CD4-positive, CD25-positive, alpha-beta regulatory T cell (primary cell): ENCODE results near the gene ZMYND15. TPM values are rescaled to one million over a fixed set of nuclear protein-coding genes. Genes with fewer than 3 reads are reported as not detected.
A peak's percentile ranks its signal among the peaks of the same experiment; 100 is the strongest.

Experiments
- ATAC-seq, 2 donors: fragments of 150-1000 bp; cut with Tn5 transposase; one replicate each; pipeline ENCODE4 v1.10.0; 2021; ENCODE audit warnings: low read depth in 2 of 2, moderate number of reproducible peaks in 2 of 2, moderate library complexity in 1 of 2
- DNase-seq, 3 donors: peaks; one replicate each; pipeline versions ENCODE4 v3.0.0 to v3.0.0-alpha.2; 2012 to 2022; ENCODE audit warnings: mixed read lengths in 1 of 3
- H3K27ac ChIP-seq: one replicate; pipeline ENCODE4 v1.7.0; 2013; ENCODE audit warnings: mild to moderate bottlenecking, low read length; ENCODE audit not compliant: insufficient read depth, poor library complexity, severe bottlenecking
- H3K27me3 ChIP-seq: one replicate; pipeline ENCODE4 v1.7.0; 2013; ENCODE audit warnings: low read length; ENCODE audit not compliant: control insufficient read depth, insufficient read depth
- H3K36me3 ChIP-seq: one replicate; pipeline ENCODE4 v1.7.0; 2013; ENCODE audit warnings: mild to moderate bottlenecking, low read length, moderate library complexity; ENCODE audit not compliant: control insufficient read depth, insufficient read depth
- H3K4me1 ChIP-seq: 2 replicates; pipeline ENCODE4 v1.7.0; 2013; ENCODE audit warnings: mild to moderate bottlenecking, low read length; ENCODE audit not compliant: insufficient read depth, control insufficient read depth, poor library complexity, severe bottlenecking
- H3K4me3 ChIP-seq: one replicate; pipeline ENCODE4 v1.7.0; 2013; ENCODE audit warnings: low read depth, mild to moderate bottlenecking, low read length, moderate library complexity
- H3K9me3 ChIP-seq, 2 experiments: 1 replicate in 1 of 2; 2 replicates in 1 of 2; pipeline ENCODE4 v1.7.0; 2013; ENCODE audit warnings: low read length in 2 of 2, mild to moderate bottlenecking in 1 of 2, moderate library complexity in 1 of 2; ENCODE audit not compliant: control insufficient read depth in 2 of 2
- H3K27ac Mint-ChIP-seq, 3 donors: one replicate each; pipeline ENCODE4 v1.8.0; 2020 to 2022; ENCODE audit warnings: mild to moderate bottlenecking in 3 of 3, mixed read lengths in 3 of 3, moderate library complexity in 2 of 3
- H3K27me3 Mint-ChIP-seq: one replicate; pipeline ENCODE4 v1.8.0; 2022; ENCODE audit warnings: mild to moderate bottlenecking, mixed read lengths
- H3K36me3 Mint-ChIP-seq: one replicate; pipeline ENCODE4 v1.8.0; 2020; ENCODE audit warnings: mixed read lengths
- H3K4me1 Mint-ChIP-seq, 4 donors: one replicate each; pipeline ENCODE4 v1.8.0; 2020 to 2022; ENCODE audit warnings: mixed read lengths in 4 of 4, mild to moderate bottlenecking in 1 of 4
- H3K4me3 Mint-ChIP-seq, 4 donors: one replicate each; pipeline ENCODE4 v1.8.0; 2020 to 2022; ENCODE audit warnings: mild to moderate bottlenecking in 4 of 4, mixed read lengths in 4 of 4, moderate library complexity in 3 of 4
- H3K9me3 Mint-ChIP-seq, 7 donors: one replicate each; pipeline ENCODE4 v1.8.0; 2020 to 2022; ENCODE audit warnings: mixed read lengths in 7 of 7, mild to moderate bottlenecking in 3 of 7, moderate library complexity in 2 of 7
- polyA plus RNA-seq, 4 donors: library from polyadenylated mRNA; unstranded; fragments of 300-500 nt; fragmentation: Illumina TruSeq; gene quantifications; one replicate each; pipeline ENCODE4 v1.2.3, GENCODE V29; 2021
- total RNA-seq: library from RNA; stranded (reverse); gene quantifications from one replicate; pipeline ENCODE4 v1.2.3, GENCODE V29; 2022

The ZMYND15 gene
- total and polyA plus RNA-seq, 5 donors from 2014 or later, result 1.0 TPM; not detected in 4

DNA sequence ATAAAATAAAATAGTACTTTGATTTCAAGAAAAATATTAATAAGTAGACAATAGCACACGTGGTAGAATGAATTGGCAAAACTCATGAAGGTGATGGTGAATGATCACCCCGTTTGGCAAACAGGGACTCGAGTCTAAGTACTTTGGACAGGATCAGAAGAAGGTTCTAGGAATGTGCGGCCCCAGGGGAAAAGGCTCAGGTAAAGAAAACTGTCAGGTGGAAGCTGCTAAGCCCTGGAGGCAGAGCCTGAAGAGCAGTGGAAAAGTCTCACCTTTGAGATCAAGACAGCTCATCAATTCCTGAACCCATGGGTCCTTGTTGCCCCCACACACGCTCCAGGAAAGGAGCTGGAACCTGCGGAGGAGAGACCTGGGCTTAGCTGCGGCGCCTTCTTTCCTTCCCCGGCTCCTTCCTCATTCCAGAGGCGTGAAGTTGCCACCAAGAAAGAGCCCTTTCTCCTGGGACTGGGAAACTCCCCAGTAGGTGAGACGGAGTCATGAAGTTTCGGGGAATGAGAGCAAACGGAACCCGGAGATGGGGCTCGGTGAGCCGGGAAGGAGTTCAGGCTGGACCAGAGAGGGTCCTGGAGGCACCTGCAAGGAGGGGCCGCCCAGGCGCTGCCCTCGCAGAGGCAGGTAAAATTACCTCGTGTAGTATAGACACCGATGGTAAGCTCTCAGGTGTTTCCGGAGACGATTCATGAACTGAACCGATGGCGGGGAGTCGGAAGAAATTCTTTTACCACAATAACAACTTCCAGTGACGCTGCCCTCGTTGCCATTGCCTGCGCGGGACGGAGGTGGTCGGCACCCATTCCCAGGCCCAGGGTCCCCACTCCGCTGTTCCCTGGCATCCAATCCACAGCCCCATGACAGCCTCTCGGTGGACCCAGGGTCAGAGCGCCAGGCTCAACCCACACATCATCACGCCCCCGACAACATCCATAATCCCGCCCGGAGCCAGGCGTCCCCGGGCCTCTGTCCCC is 1.2 kb upstream of the ZMYND15 start:
- Mint-ChIP-seq H3K4me1 (peaks cover 0 to 19% (median 3%) of the 10 kb centered on the region in 4 donors), H3K27me3 (peaks cover 42% of the 10 kb centered on the region), H3K4me3 (peak overlapping the region; percentile 91 to 93 (median 92)), H3K36me3 (no peaks in the 10 kb centered on the region), H3K9me3 (no peaks in the 10 kb centered on the region), H3K27ac (peak overlapping the region; percentile 66 to 97 (median 86))
- no peak overlapping the region for H3K27ac ChIP-seq
- no peaks in the 10 kb centered on the region for H3K9me3 ChIP-seq
- H3K4me1 ChIP-seq, result peaks cover 21% of the 10 kb centered on the region
- peak; percentile 36 to 56 for ATAC-seq
- peak overlapping the region; percentile 57 for H3K4me3 ChIP-seq
- H3K36me3 ChIP-seq, result no peaks in the 10 kb centered on the region
- peaks cover 9% of the 10 kb centered on the region for H3K27me3 ChIP-seq
- DNase-seq, result peak in 2 of 3 donors; percentile 43 to 52

DNA sequence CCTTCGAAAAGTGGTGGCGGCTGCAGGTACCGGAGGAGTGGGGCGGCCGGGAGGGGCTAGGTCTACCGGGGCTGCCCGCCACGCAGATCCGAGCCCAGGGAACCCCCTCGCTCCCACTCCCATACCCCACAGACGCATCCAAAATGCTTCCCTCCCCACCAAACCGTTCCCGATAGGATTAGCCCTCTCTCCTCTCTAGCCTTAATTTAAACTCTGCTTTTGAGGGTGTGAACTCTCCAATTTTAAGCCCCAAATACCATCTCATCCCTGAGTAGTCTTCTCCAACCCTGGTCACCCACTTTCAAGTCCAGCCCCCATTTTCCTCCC is 355 bp downstream of the ZMYND15 start:
- Histone ChIP-seq H3K27me3 (peaks cover 9% of the 10 kb centered on the region), H3K9me3 (no peaks in the 10 kb centered on the region), H3K27ac (no peak overlapping the region), H3K36me3 (no peaks in the 10 kb centered on the region), H3K4me3 (peak overlapping the region; percentile 44), H3K4me1 (peaks cover 21% of the 10 kb centered on the region)
- peaks cover 50% of the 10 kb centered on the region for H3K27me3 Mint-ChIP-seq
- H3K4me1 Mint-ChIP-seq, result peaks cover 0 to 20% (median 2%) of the 10 kb centered on the region in 4 donors
- H3K9me3 Mint-ChIP-seq, result no peaks in the 10 kb centered on the region
- no peaks in the 10 kb centered on the region for H3K36me3 Mint-ChIP-seq
- peak overlapping the region; percentile 78 to 94 (median 88) for H3K4me3 Mint-ChIP-seq
- ATAC-seq (no peak), DNase-seq (no peak)
- peak overlapping the region; percentile 69 to 96 (median 78) for H3K27ac Mint-ChIP-seq

DNA sequence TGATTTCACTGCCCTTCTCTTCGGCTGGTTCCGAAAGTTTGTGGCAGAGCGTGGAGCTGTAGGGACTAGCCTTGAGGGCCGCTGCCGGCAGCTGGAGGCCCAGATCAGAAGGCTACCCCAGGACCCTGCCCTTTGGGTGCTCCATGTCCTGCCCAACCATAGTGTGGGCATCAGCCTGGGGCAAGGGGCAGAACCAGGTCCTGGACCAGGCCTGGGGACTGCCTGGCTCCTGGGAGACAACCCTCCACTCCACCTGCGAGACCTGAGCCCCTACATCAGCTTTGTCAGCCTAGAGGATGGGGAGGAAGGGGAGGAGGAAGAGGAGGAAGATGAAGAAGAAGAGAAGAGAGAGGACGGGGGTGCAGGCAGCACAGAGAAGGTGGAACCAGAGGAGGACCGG is 951 bp downstream of the ZMYND15 start:
- Histone ChIP-seq H3K4me3 (no peak overlapping the region), H3K27ac (no peak overlapping the region), H3K9me3 (no peaks in the 10 kb centered on the region), H3K27me3 (peaks cover 9% of the 10 kb centered on the region), H3K4me1 (peaks cover 25% of the 10 kb centered on the region), H3K36me3 (no peaks in the 10 kb centered on the region)
- Mint-ChIP-seq H3K27ac (peak overlapping the region; percentile 16 to 96 (median 78)), H3K27me3 (peaks cover 53% of the 10 kb centered on the region), H3K4me3 (peak overlapping the region; percentile 78 to 94 (median 88)), H3K36me3 (no peaks in the 10 kb centered on the region), H3K9me3 (no peaks in the 10 kb centered on the region), H3K4me1 (peaks cover 0 to 25% (median 2%) of the 10 kb centered on the region in 4 donors)
- DNase-seq, result no peak
- no peak for ATAC-seq

DNA sequence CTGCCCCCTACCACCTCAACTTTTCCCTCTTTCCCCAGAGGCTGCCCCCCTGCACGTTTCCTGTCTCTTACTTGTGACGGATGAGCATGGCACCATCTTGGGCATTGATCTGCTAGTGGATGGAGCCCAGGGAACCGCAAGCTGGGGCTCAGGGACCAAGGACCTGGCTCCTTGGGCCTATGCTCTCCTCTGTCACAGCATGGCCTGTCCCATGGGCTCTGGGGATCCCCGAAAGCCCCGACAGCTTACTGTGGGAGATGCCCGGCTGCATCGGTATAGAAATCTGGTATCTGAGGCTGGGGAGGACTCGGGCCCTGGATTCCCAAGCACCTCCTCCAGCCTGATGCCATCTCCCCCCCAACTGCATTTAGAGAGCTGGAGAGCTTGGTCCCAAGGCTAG is 1.9 kb downstream of the ZMYND15 start:
- Histone ChIP-seq H3K36me3 (no peaks in the 10 kb centered on the region), H3K27ac (no peak overlapping the region), H3K4me1 (peaks cover 25% of the 10 kb centered on the region), H3K4me3 (no peak overlapping the region), H3K9me3 (no peaks in the 10 kb centered on the region), H3K27me3 (peaks cover 9% of the 10 kb centered on the region)
- peak overlapping the region; percentile 29 to 84 (median 66) for H3K4me3 Mint-ChIP-seq
- no peaks in the 10 kb centered on the region for H3K36me3 Mint-ChIP-seq
- peaks cover 0 to 27% (median 2%) of the 10 kb centered on the region in 4 donors for H3K4me1 Mint-ChIP-seq
- ATAC-seq (no peak), DNase-seq (no peak)
- peak overlapping the region in 1 of 3 donors; percentile 75 for H3K27ac Mint-ChIP-seq
- H3K27me3 Mint-ChIP-seq, result peaks cover 53% of the 10 kb centered on the region
- H3K9me3 Mint-ChIP-seq, result no peaks in the 10 kb centered on the region

DNA sequence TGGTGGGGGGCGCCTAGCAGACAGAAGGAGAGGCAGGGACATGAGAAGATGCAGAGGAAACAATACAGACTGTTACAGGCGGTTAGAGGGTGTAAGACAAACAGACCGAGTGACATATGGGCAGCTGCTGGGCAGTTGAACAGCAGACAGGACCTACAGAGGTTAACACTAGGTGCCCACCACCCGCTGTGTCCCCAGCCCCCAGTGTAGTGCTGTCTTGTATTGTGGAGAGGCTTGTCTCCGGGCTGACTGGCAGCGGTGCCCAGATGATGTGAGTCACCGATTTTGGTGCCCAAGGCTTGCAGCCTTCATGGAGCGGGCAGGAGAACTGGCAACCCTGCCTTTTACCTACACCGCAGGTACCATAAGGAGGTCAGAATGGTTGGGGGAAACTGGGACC is 2.5 kb downstream of the ZMYND15 start:
- H3K4me3 Mint-ChIP-seq, result peak overlapping the region in 3 of 4 donors; percentile 38 to 84 (median 61)
- Histone ChIP-seq H3K4me1 (peaks cover 25% of the 10 kb centered on the region), H3K4me3 (no peak overlapping the region), H3K27ac (no peak overlapping the region), H3K36me3 (no peaks in the 10 kb centered on the region), H3K9me3 (no peaks in the 10 kb centered on the region), H3K27me3 (peaks cover 9% of the 10 kb centered on the region)
- peaks cover 51% of the 10 kb centered on the region for H3K27me3 Mint-ChIP-seq
- H3K4me1 Mint-ChIP-seq, result peaks cover 0 to 27% (median 2%) of the 10 kb centered on the region in 4 donors
- no peaks in the 10 kb centered on the region for H3K36me3 Mint-ChIP-seq
- no peaks in the 10 kb centered on the region for H3K9me3 Mint-ChIP-seq
- ATAC-seq (no peak), DNase-seq (no peak)
- no peak overlapping the region for H3K27ac Mint-ChIP-seq

DNA sequence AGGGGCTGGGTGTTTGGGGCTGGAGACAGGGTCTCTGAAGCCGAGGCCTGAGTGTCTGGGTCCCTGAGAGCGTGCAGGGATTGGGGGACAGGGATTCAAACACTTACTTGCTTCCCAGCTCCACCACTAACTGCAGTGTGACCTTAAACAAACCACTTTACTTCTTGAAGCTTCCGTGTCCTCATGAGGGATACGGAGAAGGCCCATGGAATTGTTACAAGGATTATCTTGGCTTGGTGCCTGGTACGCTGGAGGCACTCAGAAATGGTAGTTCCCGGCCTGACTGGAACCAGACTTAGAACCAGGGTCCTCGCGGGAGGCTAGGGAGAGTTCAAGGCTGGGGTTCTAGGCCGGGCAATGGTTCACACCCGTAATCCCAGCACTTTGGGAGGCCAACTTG is 3.0 kb downstream of the ZMYND15 start:
- DNase-seq (no peak), ATAC-seq (no peak)
- no peak overlapping the region for H3K4me3 ChIP-seq
- H3K36me3 ChIP-seq, result no peaks in the 10 kb centered on the region
- Mint-ChIP-seq H3K9me3 (no peaks in the 10 kb centered on the region), H3K27me3 (peaks cover 46% of the 10 kb centered on the region), H3K36me3 (no peaks in the 10 kb centered on the region), H3K4me1 (peaks cover 0 to 28% (median 2%) of the 10 kb centered on the region in 4 donors), H3K27ac (no peak overlapping the region), H3K4me3 (peak overlapping the region in 2 of 4 donors; percentile 61 to 84)
- no peaks in the 10 kb centered on the region for H3K9me3 ChIP-seq
- no peak overlapping the region for H3K27ac ChIP-seq
- H3K4me1 ChIP-seq, result peaks cover 25% of the 10 kb centered on the region
- peaks cover 9% of the 10 kb centered on the region for H3K27me3 ChIP-seq

DNA sequence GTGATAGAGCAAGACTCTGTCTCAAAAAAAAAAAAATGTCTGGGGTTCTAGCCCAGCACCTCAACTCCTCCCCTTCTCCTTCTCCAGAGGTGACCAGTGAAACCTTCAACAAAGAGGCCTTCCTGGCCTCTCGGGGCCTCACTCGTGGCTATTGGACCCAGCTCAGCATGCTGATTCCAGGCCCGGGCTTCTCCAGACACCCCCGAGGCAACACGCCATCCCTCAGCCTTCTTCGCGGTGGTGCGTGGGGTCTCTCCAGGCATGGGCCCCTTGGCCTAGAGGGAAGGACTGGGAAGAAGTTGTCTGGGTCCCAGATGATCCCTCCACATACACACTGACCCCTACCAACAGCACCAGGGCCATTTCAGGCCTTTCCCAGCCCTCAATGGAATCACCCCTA is 3.6 kb downstream of the ZMYND15 start:
- no peak overlapping the region for H3K4me3 Mint-ChIP-seq
- peaks cover 48% of the 10 kb centered on the region for H3K27me3 Mint-ChIP-seq
- no peaks in the 10 kb centered on the region for H3K36me3 Mint-ChIP-seq
- peaks cover 0 to 31% (median 7%) of the 10 kb centered on the region in 4 donors for H3K4me1 Mint-ChIP-seq
- no peaks in the 10 kb centered on the region for H3K9me3 Mint-ChIP-seq
- Histone ChIP-seq H3K27me3 (peaks cover 9% of the 10 kb centered on the region), H3K4me3 (no peak overlapping the region), H3K36me3 (no peaks in the 10 kb centered on the region), H3K4me1 (peaks cover 29% of the 10 kb centered on the region), H3K9me3 (no peaks in the 10 kb centered on the region), H3K27ac (no peak overlapping the region)
- DNase-seq, result no peak
- no peak for ATAC-seq
- no peak overlapping the region for H3K27ac Mint-ChIP-seq
